Left kidney (tissue), 2 donors: ENCODE data around the gene ANKH. TPM values are rescaled to one million over a fixed set of nuclear protein-coding genes. Genes with fewer than 3 reads are reported as not detected.
"Not testable (repeated sequence)": the region's sequence is repeated elsewhere in the genome, so short reads cannot be mapped to it uniquely, and the experiment has no call there.

Experiments
- DNase-seq: peaks from one replicate; pipeline ENCODE4 v3.0.0-alpha.2; 2013
- polyA plus RNA-seq: library from polyadenylated mRNA; unstranded; fragments of 120-200 nt; gene quantifications from one replicate; pipeline ENCODE4 v1.2.1, GENCODE V29; 2013; ENCODE audit not compliant: insufficient read length

ANKH gene
- polyA plus RNA-seq, 1 donor = 10.5 TPM

GRCh38 chr5:14859150-14859549 lies 12.4 kb downstream of the ANKH start:
- no peak for DNase-seq

- no peak for DNase-seq
Observed at GRCh38 chr5:14855366-14855765, 16.2 kb downstream of the ANKH start.

- no peak for DNase-seq
Observed at GRCh38 chr5:14854799-14855198, 16.8 kb downstream of the ANKH start.

- no peak for DNase-seq
Observed at GRCh38 chr5:14853685-14854084, 17.9 kb downstream of the ANKH start.

GRCh38 chr5:14852779-14853178 lies 18.8 kb downstream of the ANKH start:
- no peak for DNase-seq

- no peak for DNase-seq
Observed at GRCh38 chr5:14851999-14852526, 19.5 kb downstream of the ANKH start.

GRCh38 chr5:14851597-14851996 lies 20.0 kb downstream of the ANKH start:
- no peak for DNase-seq

- DNase-seq = no peak
Observed at GRCh38 chr5:14851050-14851419, 20.5 kb downstream of the ANKH start.

GRCh38 chr5:14850419-14851049 lies 21.0 kb downstream of the ANKH start:
- DNase-seq = no peak

GRCh38 chr5:14849516-14850294 lies 21.9 kb downstream of the ANKH start:
- DNase-seq = no peak

GRCh38 chr5:14848942-14849341 lies 22.6 kb downstream of the ANKH start:
- not testable (repeated sequence) for DNase-seq

GRCh38 chr5:14848385-14848784 lies 23.2 kb downstream of the ANKH start:
- no peak for DNase-seq

GRCh38 chr5:14847471-14847870 lies 24.1 kb downstream of the ANKH start:
- DNase-seq = no peak

GRCh38 chr5:14842117-14842516 lies 29.5 kb downstream of the ANKH start:
- DNase-seq = no peak

GRCh38 chr5:14840624-14841023 lies 31.0 kb downstream of the ANKH start:
- DNase-seq = no peak

GRCh38 chr5:14838396-14839319 lies 32.9 kb downstream of the ANKH start:
- DNase-seq = no peak

- not testable (repeated sequence) for DNase-seq
Observed at GRCh38 chr5:14837423-14838122, 34.0 kb downstream of the ANKH start.

GRCh38 chr5:14834584-14835550 lies 36.7 kb downstream of the ANKH start:
- no peak for DNase-seq

GRCh38 chr5:14834062-14834461 lies 37.5 kb downstream of the ANKH start:
- no peak for DNase-seq

- no peak for DNase-seq
Observed at GRCh38 chr5:14831006-14831338, 40.6 kb downstream of the ANKH start.
